HAP-1 (cell line): ENCODE data around the gene TBC1D32.
"Not testable (repeated sequence)": the region's sequence is repeated elsewhere in the genome, so short reads cannot be mapped to it uniquely, and the experiment has no call there.

ENCODE experiments used
- DNase-seq, 2 experiments: peaks; one replicate each; pipeline ENCODE4 v3.0.0-alpha.2; 2016 to 2020; ENCODE audit warnings: low spot score in 2 of 2
- H3K27me3 ChIP-seq: fragments of 250-450 bp; sonication (Bioruptor Pico); 2 replicates; pipeline ENCODE4 v1.5.1; 2020; ENCODE audit warnings: low read depth, mild to moderate bottlenecking, moderate library complexity
- H3K36me3 ChIP-seq: fragments of 250-450 bp; sonication (Bioruptor Pico); replicated peaks from 2 replicates; pipeline ENCODE4 v1.5.1; 2020; ENCODE audit warnings: mild to moderate bottlenecking
- H3K4me1 ChIP-seq: fragments of 250-450 bp; sonication (Bioruptor Pico); 2 replicates; pipeline ENCODE4 v1.5.1; 2020; ENCODE audit warnings: mild to moderate bottlenecking
- H3K4me3 ChIP-seq: fragments of 250-450 bp; sonication (Bioruptor Pico); 2 replicates; pipeline ENCODE4 v1.5.1; 2020; ENCODE audit warnings: mild to moderate bottlenecking, moderate library complexity
- H3K9me3 ChIP-seq: fragments of 250-450 bp; sonication (Bioruptor Pico); 2 replicates; pipeline ENCODE4 v1.5.1; 2020; ENCODE audit warnings: mild to moderate bottlenecking, moderate library complexity
- in situ Hi-C: fragments of 300-500 bp; cut with MboI; formaldehyde crosslinking; loops from 3 replicates; pipeline ENCODE4 v1.14.3; 2020; ENCODE audit warnings: low sequenced_read_pairs, inconsistent platforms, mixed read lengths

TBC1D32 gene

DNA sequence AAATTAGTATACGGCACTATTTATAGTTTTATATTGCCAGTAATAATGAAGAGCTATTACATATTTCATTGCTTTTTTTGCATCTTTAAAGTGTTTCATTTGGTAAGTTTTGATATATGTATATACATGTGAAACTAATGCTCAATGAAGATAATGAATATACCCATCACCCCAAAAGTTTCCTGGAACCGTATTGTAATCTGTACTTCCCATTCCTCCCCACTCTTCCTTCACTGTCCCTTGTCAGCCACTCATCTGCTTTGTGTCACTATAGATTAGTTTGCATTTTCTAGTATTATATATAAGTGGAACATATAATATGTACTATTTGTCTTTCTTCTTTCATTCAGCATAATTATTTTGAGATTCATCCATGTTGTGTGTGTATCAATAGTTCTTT, 10.3 kb upstream of the TBC1D32 start:
- Histone ChIP-seq H3K4me1 (no peaks in the 10 kb centered on the region), H3K4me3 (no peak overlapping the region), H3K9me3 (no peaks in the 10 kb centered on the region), H3K36me3 (no peaks in the 10 kb centered on the region), H3K27me3 (no peaks in the 10 kb centered on the region)
- in situ Hi-C loops = no loop called here
- DNase-seq = no peak

DNA sequence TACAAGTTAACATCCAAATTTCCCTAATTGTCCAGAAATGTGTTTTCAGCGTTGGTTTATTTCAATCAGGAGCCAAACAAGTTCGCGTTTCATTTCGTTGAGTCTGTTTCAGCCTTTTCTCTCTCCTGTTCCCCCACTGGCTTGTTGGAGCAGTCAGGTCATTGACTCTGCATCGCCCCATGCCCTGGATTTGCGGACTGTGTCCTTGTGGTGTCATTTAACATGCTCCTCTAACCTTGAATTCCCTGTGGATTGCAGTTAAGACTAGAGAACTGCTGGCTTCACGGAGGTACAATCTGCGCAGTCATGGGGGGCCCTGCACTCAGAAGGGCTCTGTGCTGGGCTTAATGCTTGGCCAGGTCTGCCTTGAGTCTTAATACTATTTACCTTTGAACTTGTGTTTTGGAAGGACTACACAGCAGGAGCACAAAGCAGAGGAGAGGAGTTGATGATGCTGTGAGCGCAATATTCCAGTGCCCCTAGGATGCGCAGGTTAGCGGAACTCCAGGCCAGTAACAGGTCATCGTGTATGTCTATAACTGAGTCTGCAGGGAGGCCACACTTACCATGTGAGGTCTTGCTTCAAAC, 5.5 kb upstream of the TBC1D32 start:
- Histone ChIP-seq H3K4me3 (no peak overlapping the region), H3K36me3 (no peaks in the 10 kb centered on the region), H3K4me1 (no peaks in the 10 kb centered on the region), H3K27me3 (peaks cover 4% of the 10 kb centered on the region; the same call in 1 of the 2 replicates), H3K9me3 (no peaks in the 10 kb centered on the region)
- no peak for DNase-seq
- in situ Hi-C loops = no loop called here

DNA sequence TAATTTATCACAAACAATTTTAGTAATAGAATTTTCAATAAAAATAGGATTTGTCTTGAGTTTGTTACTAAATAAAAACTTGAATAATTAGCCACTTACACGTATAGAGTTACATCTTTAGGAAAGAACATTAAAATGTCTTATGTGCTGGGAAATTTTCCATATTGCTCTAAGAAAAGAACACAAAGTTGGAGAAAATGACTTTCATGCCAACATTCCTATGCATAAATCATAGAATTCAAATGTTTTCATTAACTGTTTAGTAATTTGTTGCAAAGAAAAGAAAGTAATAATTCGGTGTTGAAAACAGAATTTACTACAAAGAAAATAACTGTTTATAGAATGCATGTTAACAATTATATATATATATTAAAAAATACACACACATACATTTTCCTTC, 4.7 kb upstream of the TBC1D32 start:
- Histone ChIP-seq H3K36me3 (no peaks in the 10 kb centered on the region), H3K9me3 (no peaks in the 10 kb centered on the region), H3K4me1 (peaks cover 1% of the 10 kb centered on the region; the same call in 1 of the 2 replicates), H3K27me3 (peaks cover 4% of the 10 kb centered on the region; the same call in 1 of the 2 replicates), H3K4me3 (no peak overlapping the region)
- no peak for DNase-seq
- in situ Hi-C loops = no loop called here

DNA sequence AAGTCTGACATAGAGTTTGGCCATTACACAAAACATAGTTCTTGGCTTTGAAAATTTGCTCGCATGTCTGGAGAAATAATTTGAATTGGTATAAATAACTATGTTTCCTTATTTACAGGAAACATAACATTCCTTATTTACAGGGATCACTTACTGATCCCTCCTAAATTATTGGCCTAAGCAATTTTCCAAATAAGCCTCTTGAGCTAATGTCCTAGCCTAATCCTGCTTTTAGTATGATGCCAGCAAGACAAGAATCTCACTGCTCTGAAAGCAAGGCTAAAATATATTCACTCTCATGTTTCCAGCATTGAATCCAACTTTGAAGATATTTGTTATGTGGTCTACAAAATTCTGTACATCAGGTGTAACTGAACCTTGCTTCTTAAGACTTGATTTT, 4.1 kb upstream of the TBC1D32 start:
- Histone ChIP-seq H3K4me1 (peaks cover 2% of the 10 kb centered on the region; the same call in 1 of the 2 replicates), H3K36me3 (no peaks in the 10 kb centered on the region), H3K9me3 (no peaks in the 10 kb centered on the region), H3K27me3 (peaks cover 4% of the 10 kb centered on the region; the same call in 1 of the 2 replicates), H3K4me3 (no peak overlapping the region)
- in situ Hi-C loops = no loop called here
- no peak for DNase-seq

DNA sequence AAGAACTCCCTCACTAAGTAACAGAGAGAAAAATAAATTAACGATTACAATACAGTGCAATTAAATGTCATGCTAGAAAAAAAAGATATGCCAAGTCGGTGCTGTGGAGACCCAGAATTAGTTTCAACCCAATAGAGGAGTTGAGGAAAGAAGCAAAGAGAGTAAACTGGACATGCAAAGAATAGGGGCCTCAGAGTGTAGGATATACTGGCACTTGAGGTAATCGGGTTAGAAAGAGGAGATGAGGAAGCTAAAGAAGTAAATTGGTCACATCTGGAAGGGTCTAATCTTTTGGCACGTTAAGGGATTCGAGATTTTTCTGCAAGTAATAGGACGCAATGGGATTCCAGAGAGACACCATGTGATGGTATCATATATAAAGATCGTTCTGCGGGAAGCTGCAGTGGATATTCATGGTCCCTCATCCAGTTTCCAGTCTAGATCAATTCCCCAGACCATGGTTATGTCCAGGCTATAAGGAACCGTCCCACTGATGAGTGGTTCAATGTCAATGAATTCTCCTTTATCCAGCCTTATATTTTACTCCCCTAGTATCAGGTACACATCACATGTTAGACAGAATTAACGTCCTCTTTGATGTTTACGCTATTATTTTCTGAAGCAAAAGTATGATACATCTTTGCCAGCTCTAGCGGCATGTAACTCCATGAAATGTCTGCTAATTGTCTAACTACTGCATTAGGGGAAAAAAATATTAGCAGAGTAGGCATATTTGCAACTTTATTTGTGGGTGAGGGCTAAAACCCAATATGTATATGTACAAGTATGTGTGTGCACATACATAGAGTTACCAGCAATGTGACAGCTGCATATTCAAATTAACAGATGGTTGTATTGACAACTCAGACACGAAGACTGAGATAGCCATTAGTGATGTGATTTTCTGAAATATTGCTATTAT, 1.1 kb upstream of the TBC1D32 start:
- Histone ChIP-seq H3K4me1 (peaks cover 2% of the 10 kb centered on the region; the same call in 1 of the 2 replicates), H3K4me3 (peak overlapping the region; percentile 53), H3K27me3 (peaks cover 4% of the 10 kb centered on the region; the same call in 1 of the 2 replicates), H3K36me3 (no peaks in the 10 kb centered on the region), H3K9me3 (no peaks in the 10 kb centered on the region)
- DNase-seq = no peak
- in situ Hi-C loops = no loop called here

DNA sequence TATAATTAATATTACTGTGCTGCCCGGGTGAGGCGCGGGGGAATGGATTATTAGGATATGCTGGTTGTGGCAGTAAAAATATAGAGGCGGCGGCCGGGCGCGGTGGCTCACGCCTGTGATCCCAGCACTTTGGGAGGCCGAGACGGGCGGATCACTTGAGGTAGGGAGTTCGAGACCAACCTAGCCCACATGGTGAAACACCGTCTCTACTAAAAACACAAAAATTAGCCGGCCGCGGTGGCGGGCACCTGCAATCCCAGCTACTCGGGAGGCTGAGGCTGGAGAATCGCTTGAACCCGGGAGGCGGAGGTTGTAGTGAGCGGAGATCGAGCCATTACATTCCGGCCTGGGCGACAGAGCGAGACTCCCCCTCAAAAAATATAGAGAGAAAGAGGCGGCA, 586 bp downstream of the TBC1D32 start:
- DNase-seq, H3K4me3 ChIP-seq, H3K4me1 ChIP-seq, H3K9me3 ChIP-seq, H3K36me3 ChIP-seq, in situ Hi-C loops, H3K27me3 ChIP-seq: not testable (repeated sequence)

DNA sequence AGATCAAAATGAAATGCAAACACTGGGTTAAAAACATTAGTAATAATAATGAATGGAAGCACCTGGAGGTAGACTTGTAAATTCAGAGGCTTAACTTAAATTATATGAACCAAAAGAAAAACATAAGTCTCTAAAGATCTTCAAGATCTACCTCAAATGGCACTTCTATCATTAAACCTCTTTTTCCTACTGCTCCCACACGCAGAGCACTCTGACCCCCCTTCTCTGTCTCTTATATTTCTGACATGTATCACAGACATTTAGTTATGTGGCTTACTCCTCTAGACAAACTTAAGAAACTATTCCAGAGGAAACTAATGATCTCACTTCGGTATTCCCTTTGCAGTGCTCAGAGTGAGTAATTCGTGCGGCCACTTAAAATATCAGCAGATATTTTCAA, 1.1 kb downstream of the TBC1D32 start:
- peaks cover 2% of the 10 kb centered on the region; the same call in 1 of the 2 replicates for H3K27me3 ChIP-seq
- DNase-seq = no peak
- H3K36me3 ChIP-seq = no peaks in the 10 kb centered on the region
- H3K9me3 ChIP-seq = no peaks in the 10 kb centered on the region
- H3K4me3 ChIP-seq = no peak overlapping the region
- in situ Hi-C loops = no loop called here
- H3K4me1 ChIP-seq = peaks cover 2% of the 10 kb centered on the region; the same call in 1 of the 2 replicates

DNA sequence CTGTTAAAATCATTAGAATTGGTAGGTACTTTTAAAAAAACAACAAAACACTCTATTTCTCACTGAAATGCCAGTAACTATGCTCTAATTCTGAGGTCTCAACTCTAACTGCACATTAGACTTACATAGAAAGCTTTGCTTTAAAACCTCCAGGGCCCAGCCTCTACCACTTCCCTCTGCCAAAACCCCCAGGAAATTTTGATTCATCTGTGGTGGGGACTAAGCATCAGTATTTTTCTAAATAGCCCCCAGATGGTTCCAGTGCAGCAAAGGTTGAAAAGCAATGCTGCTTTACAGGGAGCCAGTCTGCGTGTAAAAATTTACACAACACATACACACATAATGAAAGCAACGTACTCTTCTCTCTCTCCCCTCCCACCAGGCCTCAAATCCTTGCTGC, 3.8 kb downstream of the TBC1D32 start:
- DNase-seq = no peak

DNA sequence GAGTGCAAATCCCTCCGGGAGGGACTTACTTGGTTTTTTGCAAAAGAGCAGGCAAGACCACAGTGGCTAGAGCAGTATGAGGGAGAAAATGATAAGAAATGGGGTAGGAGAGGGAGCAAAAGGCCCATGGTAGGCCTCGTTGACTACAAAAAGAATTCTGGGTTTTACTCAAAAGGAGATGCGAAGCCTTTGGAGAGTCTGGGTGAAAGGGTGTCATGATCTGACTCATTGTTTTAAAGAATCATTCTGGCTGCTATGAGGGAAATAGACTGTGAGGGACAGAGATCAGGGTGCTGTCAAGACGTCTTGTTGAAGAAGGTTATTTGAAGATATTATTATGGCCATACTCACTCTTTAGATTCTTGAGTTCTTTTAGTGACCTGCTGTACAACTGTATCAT, 13.0 kb downstream of the TBC1D32 start:
- no peaks in the 10 kb centered on the region for H3K36me3 ChIP-seq
- H3K4me1 ChIP-seq = no peaks in the 10 kb centered on the region; the same call in 1 of the 2 replicates
- no peak overlapping the region for H3K4me3 ChIP-seq
- no peaks in the 10 kb centered on the region for H3K9me3 ChIP-seq
- H3K27me3 ChIP-seq = no peaks in the 10 kb centered on the region
- no peak for DNase-seq
- in situ Hi-C loops = no loop called here

More for the DNA sequence above, 3.8 kb downstream of the TBC1D32 start:
- Histone ChIP-seq H3K4me3 (no peak overlapping the region), H3K4me1 (peaks cover 2% of the 10 kb centered on the region; the same call in 1 of the 2 replicates), H3K27me3 (no peaks in the 10 kb centered on the region), H3K36me3 (no peaks in the 10 kb centered on the region), H3K9me3 (no peaks in the 10 kb centered on the region)
- in situ Hi-C loops = no loop called here

DNA sequence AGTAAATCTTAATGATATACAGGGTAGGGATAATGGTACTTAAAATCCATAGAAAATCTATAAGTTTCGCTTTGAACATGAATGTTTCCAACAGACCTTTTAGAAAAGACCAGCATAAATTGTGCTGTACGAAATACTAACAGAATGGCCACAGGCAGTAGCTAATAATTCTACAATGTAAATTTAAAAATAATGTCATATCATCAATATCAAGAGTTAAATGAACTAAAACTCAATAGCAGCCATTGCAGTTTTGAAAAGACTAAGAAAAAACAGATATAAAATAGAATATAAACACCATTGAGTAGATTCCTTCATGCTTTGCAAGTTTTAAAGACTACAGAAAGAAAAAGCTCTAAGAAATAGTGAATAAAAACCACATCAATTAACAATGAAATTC, 14.7 kb downstream of the TBC1D32 start:
- no peak for DNase-seq
- H3K36me3 ChIP-seq = no peaks in the 10 kb centered on the region
- no peaks in the 10 kb centered on the region for H3K9me3 ChIP-seq
- H3K4me1 ChIP-seq = no peaks in the 10 kb centered on the region; the same call in 1 of the 2 replicates
- in situ Hi-C loops = no loop called here
- H3K27me3 ChIP-seq = no peaks in the 10 kb centered on the region
- H3K4me3 ChIP-seq = no peak overlapping the region

DNA sequence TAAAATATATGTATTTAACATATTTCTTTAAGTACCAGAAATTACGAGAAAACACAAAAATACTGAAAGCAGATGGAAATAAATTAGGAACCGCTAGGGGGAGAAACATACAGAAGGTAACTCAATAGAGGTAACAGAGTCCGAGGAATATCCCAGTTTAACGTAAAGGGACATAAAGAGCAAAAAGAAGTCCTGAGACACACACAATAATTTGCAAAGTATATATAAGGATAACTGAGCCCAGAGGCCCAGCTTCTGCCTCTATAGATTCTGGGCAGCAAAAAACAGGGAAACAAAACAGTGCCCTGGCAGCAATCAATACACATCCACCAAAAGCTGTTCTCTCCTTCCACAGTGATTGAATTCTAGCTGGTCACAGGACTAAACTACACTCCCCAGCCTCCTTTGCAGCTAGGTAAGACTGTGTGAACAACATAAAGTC, 15.1 kb downstream of the TBC1D32 start:
- DNase-seq = no peak
- no peaks in the 10 kb centered on the region; the same call in 1 of the 2 replicates for H3K4me1 ChIP-seq
- no peaks in the 10 kb centered on the region for H3K27me3 ChIP-seq
- no peaks in the 10 kb centered on the region for H3K36me3 ChIP-seq
- in situ Hi-C loops = no loop called here
- H3K4me3 ChIP-seq = no peak overlapping the region
- H3K9me3 ChIP-seq = no peaks in the 10 kb centered on the region

DNA sequence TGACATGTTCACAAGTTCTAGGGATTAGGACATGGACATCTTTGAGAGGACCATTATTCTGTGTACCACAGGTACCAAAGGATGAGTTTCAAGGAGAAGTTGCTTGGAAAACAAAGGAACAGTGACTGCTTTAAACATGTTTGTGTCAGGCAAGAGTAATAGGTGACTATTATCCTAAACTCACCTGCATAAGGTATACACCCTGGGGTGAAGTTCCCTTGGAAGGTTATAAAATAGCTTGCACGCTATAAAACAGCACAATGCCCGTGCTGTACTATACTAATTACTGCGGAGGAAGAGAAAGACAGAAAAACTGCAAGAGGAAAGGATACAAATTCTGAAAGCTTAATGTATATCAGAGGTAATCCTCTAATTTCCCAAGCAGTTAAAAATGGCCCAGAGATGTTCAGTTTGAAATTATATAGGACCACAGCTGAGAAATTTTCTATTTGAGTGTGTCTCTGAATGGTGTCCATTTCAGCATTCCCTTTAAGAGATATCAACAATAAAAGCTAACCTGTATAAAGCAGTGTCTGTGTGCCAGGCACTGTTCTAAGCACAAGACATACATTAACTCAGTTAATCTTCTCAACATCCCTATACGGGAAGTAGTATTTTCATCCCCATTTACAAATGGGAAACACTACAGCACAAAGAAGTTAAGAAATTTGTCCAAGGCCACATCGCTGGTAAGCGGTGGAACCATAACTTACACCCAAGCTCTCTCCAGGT, 19.7 kb downstream of the TBC1D32 start:
- in situ Hi-C loops = no loop called here
- Histone ChIP-seq H3K36me3 (no peaks in the 10 kb centered on the region), H3K9me3 (no peaks in the 10 kb centered on the region), H3K4me1 (no peaks in the 10 kb centered on the region; the same call in 1 of the 2 replicates), H3K27me3 (no peaks in the 10 kb centered on the region), H3K4me3 (no peak overlapping the region)
- no peak for DNase-seq

DNA sequence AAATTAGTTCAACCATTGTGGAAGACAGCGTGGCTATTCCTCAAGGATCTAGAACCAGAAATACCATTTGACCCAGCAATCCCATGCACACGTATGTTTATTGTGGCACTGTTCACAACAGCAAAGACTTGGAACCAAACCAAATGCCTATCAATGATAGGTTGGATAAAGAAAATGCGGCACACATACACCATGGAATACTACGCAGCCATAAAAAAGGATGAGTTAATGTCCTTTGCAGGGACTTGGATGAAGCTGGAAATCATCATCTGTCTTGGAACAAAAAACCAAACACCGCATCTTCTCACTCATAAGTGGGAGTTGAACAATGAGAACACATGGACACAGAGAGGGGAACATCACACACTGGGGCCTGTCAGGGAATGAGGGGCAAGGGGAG, 22.5 kb downstream of the TBC1D32 start:
- in situ Hi-C loops, H3K9me3 ChIP-seq, H3K27me3 ChIP-seq: not testable (repeated sequence)

More for the DNA sequence above, 22.5 kb downstream of the TBC1D32 start:
- not testable (repeated sequence) for H3K36me3 ChIP-seq, DNase-seq, H3K4me1 ChIP-seq, H3K4me3 ChIP-seq
